Measurements from ENCODE around the gene GGACT.

Gene GGACT

GRCh38 chr13:100560498-100561157 lies 28.0 kb downstream of the GGACT start:
- in situ Hi-C loops (cut with MboI; ENCODE audit: low sequenced_read_pairs): loop anchor here (25.0 kb wide), 1 partner anchor 552 kb away; no protein-coding TSS in a partner anchor

GRCh38 chr13:100559886-100560285 lies 28.7 kb downstream of the GGACT start:
- in situ Hi-C loops (cut with MboI; ENCODE audit: low sequenced_read_pairs): loop anchor here (25.0 kb wide), 1 partner anchor 552 kb away; no protein-coding TSS in a partner anchor

- in situ Hi-C loops (cut with MboI; ENCODE audit: low sequenced_read_pairs): loop anchor here (25.0 kb wide), 1 partner anchor 560 kb away; no protein-coding TSS in a partner anchor
Observed at GRCh38 chr13:100552755-100553154, 35.8 kb downstream of the GGACT start.

GRCh38 chr13:100549316-100549715 lies 39.3 kb downstream of the GGACT start:
- in situ Hi-C loops (cut with MboI; ENCODE audit: low sequenced_read_pairs): loop anchor here (25.0 kb wide), 1 partner anchor 887 kb away; no protein-coding TSS in a partner anchor

- in situ Hi-C loops (cut with MboI; ENCODE audit: low sequenced_read_pairs): loop anchor here (25.0 kb wide), 1 partner anchor 885 kb away; no protein-coding TSS in a partner anchor
Observed at GRCh38 chr13:100547791-100548201, 40.8 kb downstream of the GGACT start.

- in situ Hi-C loops (cut with MboI; ENCODE audit: low sequenced_read_pairs): loop anchor here (25.0 kb wide), 1 partner anchor 885 kb away; no protein-coding TSS in a partner anchor
Observed at GRCh38 chr13:100546713-100547405, 41.7 kb downstream of the GGACT start.

- in situ Hi-C loops (cut with MboI; ENCODE audit: low sequenced_read_pairs): loop anchor here (25.0 kb wide), 1 partner anchor 883 kb away; no protein-coding TSS in a partner anchor
Observed at GRCh38 chr13:100545684-100546061, 42.9 kb downstream of the GGACT start.

GRCh38 chr13:100544866-100545683 lies 43.5 kb downstream of the GGACT start:
- in situ Hi-C loops (cut with MboI; ENCODE audit: low sequenced_read_pairs): loop anchor here (25.0 kb wide), 1 partner anchor 883 kb away; no protein-coding TSS in a partner anchor

GRCh38 chr13:100543872-100544602 lies 44.6 kb downstream of the GGACT start:
- in situ Hi-C loops (cut with MboI; ENCODE audit: low sequenced_read_pairs): loop anchor here (25.0 kb wide), 1 partner anchor 882 kb away; no protein-coding TSS in a partner anchor

- in situ Hi-C loops (cut with MboI; ENCODE audit: low sequenced_read_pairs): loop anchor here (25.0 kb wide), 1 partner anchor 880 kb away; no protein-coding TSS in a partner anchor
Observed at GRCh38 chr13:100542826-100543156, 45.8 kb downstream of the GGACT start.

GRCh38 chr13:100541897-100542825 lies 46.4 kb downstream of the GGACT start:
- in situ Hi-C loops (cut with MboI; ENCODE audit: low sequenced_read_pairs): loop anchor here (25.0 kb wide), 1 partner anchor 880 kb away; no protein-coding TSS in a partner anchor

- in situ Hi-C loops (cut with MboI; ENCODE audit: low sequenced_read_pairs): loop anchor here (25.0 kb wide), 1 partner anchor 878 kb away; no protein-coding TSS in a partner anchor
Observed at GRCh38 chr13:100540621-100541020, 48.0 kb downstream of the GGACT start.

- in situ Hi-C loops (cut with MboI; ENCODE audit: low sequenced_read_pairs): loop anchor here (25.0 kb wide), 1 partner anchor 876 kb away; no protein-coding TSS in a partner anchor
Observed at GRCh38 chr13:100537951-100538462, 50.6 kb downstream of the GGACT start.

- in situ Hi-C loops (cut with MboI; ENCODE audit: low sequenced_read_pairs): loop anchor here (25.0 kb wide), 1 partner anchor 875 kb away; no protein-coding TSS in a partner anchor
Observed at GRCh38 chr13:100537486-100537885, 51.1 kb downstream of the GGACT start.

- in situ Hi-C loops (cut with MboI; ENCODE audit: low sequenced_read_pairs): loop anchor here (25.0 kb wide), 1 partner anchor 874 kb away; no protein-coding TSS in a partner anchor
Observed at GRCh38 chr13:100536643-100537180, 51.9 kb downstream of the GGACT start.

GRCh38 chr13:100535426-100536135 lies 53.0 kb downstream of the GGACT start:
- in situ Hi-C loops (cut with MboI; ENCODE audit: low sequenced_read_pairs): loop anchor here (25.0 kb wide), 1 partner anchor 873 kb away; no protein-coding TSS in a partner anchor

- in situ Hi-C loops (cut with MboI; ENCODE audit: low sequenced_read_pairs): loop anchor here (25.0 kb wide), 1 partner anchor 873 kb away; no protein-coding TSS in a partner anchor
Observed at GRCh38 chr13:100534911-100535310, 53.7 kb downstream of the GGACT start.
